ELR (cell line): Measurements from ENCODE around the gene SHISA8.
A peak's percentile ranks its signal among the peaks of the same experiment; 100 is the strongest.
"Not testable (repeated sequence)": the region's sequence is repeated elsewhere in the genome, so short reads cannot be mapped to it uniquely, and the experiment has no call there.

Experiments
- DNase-seq: peaks from one replicate; pipeline ENCODE4 v3.0.0-alpha.2; 2015; ENCODE audit warnings: low read depth

Gene SHISA8

GRCh38 chr22:41915035-41915785 is at the start of gene SHISA8:
TSS of gene SHISA8 (minus strand) at chr22:41915074. CDS start at chr22:41914667, 407 bp downstream.
- DNase-seq = peak; percentile 48

- no peak for DNase-seq
Observed at GRCh38 chr22:41964112-41964491, 49.2 kb upstream of the SHISA8 start.

- DNase-seq = no peak
Observed at GRCh38 chr22:41963453-41964111, 48.7 kb upstream of the SHISA8 start.

GRCh38 chr22:41957941-41958556 is 43.2 kb upstream of the SHISA8 start:
- no peak for DNase-seq

- peak; percentile 44 for DNase-seq
Observed at GRCh38 chr22:41952713-41953112, 37.8 kb upstream of the SHISA8 start.

GRCh38 chr22:41951898-41952474 is 37.1 kb upstream of the SHISA8 start, which contains the start of gene SMIM45:
TSS of gene SMIM45 (plus strand) at chr22:41952150.
- no peak for DNase-seq

- DNase-seq = no peak
Observed at GRCh38 chr22:41949297-41949965, 34.6 kb upstream of the SHISA8 start.

- not testable (repeated sequence) for DNase-seq
Observed at GRCh38 chr22:41948928-41949296, 34.0 kb upstream of the SHISA8 start.

GRCh38 chr22:41948142-41948541 is 33.3 kb upstream of the SHISA8 start:
- DNase-seq = no peak

- no peak for DNase-seq
Observed at GRCh38 chr22:41947424-41948080, 32.7 kb upstream of the SHISA8 start.

- peak; percentile 98 for DNase-seq
Observed at GRCh38 chr22:41946629-41947423, 32.0 kb upstream of the SHISA8 start, which contains the start of gene CENPM. TSS of gene CENPM (minus strand) at chr22:41947152. CDS start at chr22:41947076, 76 bp downstream.

- DNase-seq = peak; percentile 37
Observed at GRCh38 chr22:41943661-41944209, 28.9 kb upstream of the SHISA8 start.

- peak; percentile 86 for DNase-seq
Observed at GRCh38 chr22:41940832-41941765, 26.2 kb upstream of the SHISA8 start.

GRCh38 chr22:41939981-41940831 is 25.3 kb upstream of the SHISA8 start:
- no peak for DNase-seq

GRCh38 chr22:41936894-41937169 is 22.0 kb upstream of the SHISA8 start:
- no peak for DNase-seq

- DNase-seq = no peak
Observed at GRCh38 chr22:41935509-41935908, 20.6 kb upstream of the SHISA8 start.

- no peak for DNase-seq
Observed at GRCh38 chr22:41935015-41935351, 20.1 kb upstream of the SHISA8 start.

- DNase-seq = no peak
Observed at GRCh38 chr22:41934284-41935014, 19.6 kb upstream of the SHISA8 start.
